GM12872 (cell line): ENCODE measurements around the gene ARHGAP4.

Experiments used
- CTCF ChIP-seq: IDR thresholded peaks from 3 replicates; pipeline ENCODE4 v1.5.1; 2011; ENCODE audit warnings: low read depth, mild to moderate bottlenecking, low read length, moderate library complexity; ENCODE audit not compliant: insufficient read depth

The ARHGAP4 gene

GRCh38 chrX:153879741-153880439 is 46.2 kb downstream of the ARHGAP4 start:
- TF ChIP-seq CTCF: no peak

- no peak for TF ChIP-seq CTCF
Observed at GRCh38 chrX:153878969-153879653, 47.0 kb downstream of the ARHGAP4 start.

- TF ChIP-seq CTCF: no peak
Observed at GRCh38 chrX:153878345-153878744, 47.7 kb downstream of the ARHGAP4 start.

- TF ChIP-seq CTCF: no peak
Observed at GRCh38 chrX:153877571-153878261, 48.3 kb downstream of the ARHGAP4 start.

GRCh38 chrX:153876112-153876491 is 50.0 kb downstream of the ARHGAP4 start:
- no peak for TF ChIP-seq CTCF

GRCh38 chrX:153875391-153876111 is 50.5 kb downstream of the ARHGAP4 start:
- no peak for TF ChIP-seq CTCF
